Right cardiac atrium (tissue), 5 donors: ENCODE results near the gene ATP7B. TPM values are rescaled to one million over a fixed set of nuclear protein-coding genes. Genes with fewer than 3 reads are reported as not detected.

ENCODE experiments used
- ATAC-seq, 2 donors: fragments of 200-7000 bp; cut with Tn5 transposase; one replicate each; pipeline versions ENCODE4 v1.8.0 to v1.9.1; 2020; ENCODE audit warnings: moderate library complexity in 2 of 2, mild to moderate bottlenecking in 1 of 2
- DNase-seq, 3 donors: peaks; one replicate each; pipeline ENCODE4 v3.0.0-alpha.2; 2020
- H3K27ac ChIP-seq: one replicate; pipeline ENCODE4 v1.5.1; 2013; ENCODE audit warnings: mild to moderate bottlenecking, low read length, control low read depth, moderate library complexity
- H3K27me3 ChIP-seq: one replicate; pipeline ENCODE4 v1.6.1; 2013; ENCODE audit not compliant: control insufficient read depth, insufficient read depth
- H3K4me1 ChIP-seq: one replicate; pipeline ENCODE4 v1.6.1; 2013; ENCODE audit warnings: low read length; ENCODE audit not compliant: control insufficient read depth, insufficient read depth
- H3K4me3 ChIP-seq: one replicate; pipeline ENCODE4 v1.5.1; 2013; ENCODE audit warnings: low read length, control low read depth
- H3K9me3 ChIP-seq: one replicate; pipeline ENCODE4 v1.6.1; 2013; ENCODE audit warnings: low read length; ENCODE audit not compliant: control insufficient read depth
- WGBS: extraction: QIAGEN DNeasy Blood & Tissue Kit; methylation state at CpG from one replicate; pipeline ENCODE4 v1.1.7; 2013; 5-methylcytosine and 5-hydroxymethylcytosine counted together
- intact Hi-C, 4 donors: fragments of 100-400 bp; cut with DNase I; formaldehyde crosslinking; loops; one replicate each; pipeline versions ENCODE4 v1.11.0 to v1.14.0; 2022 to 2023
- polyA plus RNA-seq: library from polyadenylated mRNA; stranded (reverse); fragments of 200-250 nt; gene quantifications from one replicate; pipeline ENCODE4 v1.2.3, GENCODE V29; 2013
- total RNA-seq, 4 donors: library from RNA; stranded (reverse); fragmentation: NEBNext Ultra II Directional; extraction: Animal tissue kit (Norgen Biotek cat#: 25700); gene quantifications; one replicate each; pipeline ENCODE4 v1.2.1, GENCODE V29; 2021
- donor health status: healthy with polysubstance abuse.
- donor health status: DM: no; HTN: yes; CAD: no.
- donor health status: DM: no; HTN: no; CAD: no.
- donor health status: DM: no; HTN: yes; CAD: no; lungs with severe emphysema.
- donor health status: DM: yes; HTN: yes; CAD: no.

ATP7B gene
- total and polyA plus RNA-seq, 5 donors = 2.4 to 6.4 (median 5.5) TPM

DNA sequence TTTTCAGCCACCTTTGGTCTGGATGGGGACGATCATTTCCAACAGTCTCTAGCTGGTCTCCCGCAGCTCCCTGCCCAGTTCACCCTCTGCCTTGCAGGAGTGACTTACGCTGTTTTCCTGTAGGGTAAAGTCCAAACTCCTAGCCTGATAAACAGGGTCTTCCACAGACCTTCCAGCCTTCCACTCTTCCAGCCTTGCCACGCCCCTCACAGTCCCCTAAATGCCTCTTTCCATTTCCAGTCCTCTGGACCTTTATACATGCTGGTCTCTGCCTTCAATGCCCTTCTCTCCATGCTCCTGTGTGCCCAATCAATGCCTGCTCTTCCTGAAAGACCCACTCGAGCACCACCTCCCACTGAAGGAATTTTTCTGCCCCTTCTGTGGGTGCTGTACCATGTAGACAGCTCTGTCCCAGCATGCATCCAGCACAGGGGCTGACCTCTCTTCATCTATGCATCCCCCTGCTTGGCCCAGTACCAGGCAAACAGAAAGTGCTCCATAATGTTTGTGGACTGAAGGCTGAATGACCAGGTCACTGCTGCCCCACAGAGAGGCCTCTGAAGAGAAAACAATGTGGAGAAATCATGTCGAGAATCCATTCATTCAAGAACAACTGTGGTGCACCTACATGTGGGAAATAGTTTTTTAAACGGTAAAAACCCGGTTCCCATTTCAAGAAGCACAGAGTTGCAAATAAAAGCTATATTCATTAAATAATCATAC, 4.6 kb downstream of the ATP7B start:
- Histone ChIP-seq H3K27ac (no peak overlapping the region), H3K9me3 (no peaks in the 10 kb centered on the region), H3K27me3 (no peaks in the 10 kb centered on the region), H3K4me3 (no peak overlapping the region), H3K4me1 (no peaks in the 10 kb centered on the region)
- WGBS = 90% methylated on average over 8 of the region's 8 CpGs
- intact Hi-C loops = loop anchor here in 1 of 4 donors (10.0 kb wide), 1 partner anchor 118 kb away; the partner anchor contains the start of gene NEK5
- no peak for ATAC-seq
- no peak for DNase-seq

DNA sequence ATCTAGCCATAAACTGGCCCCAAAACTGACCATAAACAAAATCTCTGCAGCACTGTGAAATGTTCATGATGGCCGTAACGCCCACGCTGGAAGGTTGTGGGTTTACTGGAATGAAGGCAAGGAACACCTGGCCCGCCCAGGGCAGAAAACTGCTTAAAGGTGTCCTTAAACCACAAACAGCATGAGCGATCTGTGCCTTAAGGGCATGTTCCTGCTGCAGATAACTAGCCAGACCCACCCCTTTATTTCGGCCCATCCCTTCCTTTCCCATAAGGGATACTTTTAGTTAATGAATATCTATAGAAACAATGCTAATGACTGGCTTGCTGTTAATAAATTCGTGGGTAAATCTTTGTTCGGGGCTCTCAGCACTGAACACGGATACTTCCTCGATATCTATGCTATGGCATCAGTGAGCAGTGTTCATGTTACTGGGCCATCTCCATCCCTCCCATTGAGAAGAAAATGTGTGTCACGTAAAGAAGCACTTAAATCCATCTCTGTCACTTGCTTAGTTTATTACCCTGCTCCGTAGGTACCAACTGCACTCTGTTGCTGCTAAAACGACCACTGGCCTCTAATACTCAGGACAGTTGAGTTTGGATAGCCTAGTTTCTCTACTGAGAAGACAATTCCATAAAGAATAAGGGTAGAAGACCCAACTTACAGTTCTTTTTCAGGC, 5.3 kb downstream of the ATP7B start:
- WGBS = 91% methylated on average over 13 of the region's 13 CpGs
- Histone ChIP-seq H3K4me3 (no peak overlapping the region), H3K4me1 (no peaks in the 10 kb centered on the region), H3K27me3 (no peaks in the 10 kb centered on the region), H3K9me3 (no peaks in the 10 kb centered on the region), H3K27ac (no peak overlapping the region)
- ATAC-seq (no peak), DNase-seq (no peak)
- intact Hi-C loops = loop anchor here in 1 of 4 donors (10.0 kb wide), 1 partner anchor 119 kb away; the partner anchor contains the start of gene NEK5

- 87% methylated on average over 7 of the region's 7 CpGs for WGBS
- Histone ChIP-seq H3K4me1 (no peaks in the 10 kb centered on the region), H3K4me3 (no peak overlapping the region), H3K9me3 (no peaks in the 10 kb centered on the region), H3K27ac (no peak overlapping the region), H3K27me3 (no peaks in the 10 kb centered on the region)
- no peak for DNase-seq
- ATAC-seq = peak in 1 of 2 donors; percentile 25
- intact Hi-C loops = loop anchor here in 3 of 4 donors (5.0 to 10.0 kb wide), 2 partner anchors 120 to 123 kb away; partner anchors contain the start of gene NEK5 (in 3 of the 3)
Observed at GRCh38 chr13:52004511-52005170, 6.6 kb downstream of the ATP7B start.

GRCh38 chr13:52003541-52003940, 7.7 kb downstream of the ATP7B start:
- H3K27ac ChIP-seq = no peak overlapping the region
- ATAC-seq (no peak), DNase-seq (no peak)
- no peaks in the 10 kb centered on the region for H3K4me1 ChIP-seq
- no peaks in the 10 kb centered on the region for H3K27me3 ChIP-seq
- WGBS = 76% methylated on average over 4 of the region's 4 CpGs
- intact Hi-C loops = loop anchor here in 3 of 4 donors (5.0 to 10.0 kb wide), 2 partner anchors 121 to 124 kb away; partner anchors contain the start of gene NEK5 (in 3 of the 3)
- H3K9me3 ChIP-seq = no peaks in the 10 kb centered on the region
- H3K4me3 ChIP-seq = no peak overlapping the region

DNA sequence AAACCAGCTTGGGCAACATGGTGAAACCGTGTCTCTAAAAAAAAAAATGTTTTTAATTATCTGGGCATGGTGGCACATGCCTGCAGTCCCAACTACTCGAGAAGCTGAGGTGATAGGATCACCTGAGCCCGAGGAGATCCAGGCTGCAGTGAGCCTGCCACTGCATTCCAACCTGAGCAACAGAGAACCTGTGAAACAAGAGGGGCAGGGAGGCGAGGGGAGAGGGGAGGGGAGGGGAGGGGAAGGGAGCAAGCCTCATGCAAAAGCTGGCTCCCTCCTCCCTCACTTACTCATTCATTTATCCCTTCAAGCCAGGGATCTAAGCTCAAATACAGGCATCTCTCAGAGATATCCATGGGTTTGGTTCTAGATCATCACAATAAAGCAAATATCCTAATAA, 8.9 kb downstream of the ATP7B start:
- Histone ChIP-seq H3K4me1 (peaks cover 6% of the 10 kb centered on the region), H3K27me3 (no peaks in the 10 kb centered on the region), H3K27ac (no peak overlapping the region), H3K9me3 (no peaks in the 10 kb centered on the region), H3K4me3 (no peak overlapping the region)
- intact Hi-C loops = loop anchor here in 3 of 4 donors (5.0 to 10.0 kb wide), 2 partner anchors 122 to 125 kb away; partner anchors contain the start of gene NEK5 (in 3 of the 3)
- WGBS = 75% methylated on average over 4 of the region's 4 CpGs
- no peak for DNase-seq
- no peak for ATAC-seq

GRCh38 chr13:52001120-52001731, 10.0 kb downstream of the ATP7B start:
- Histone ChIP-seq H3K4me3 (no peak overlapping the region), H3K27me3 (no peaks in the 10 kb centered on the region), H3K9me3 (no peaks in the 10 kb centered on the region), H3K4me1 (peaks cover 9% of the 10 kb centered on the region), H3K27ac (no peak overlapping the region)
- DNase-seq = no peak
- intact Hi-C loops = loop anchor here in 3 of 4 donors (5.0 to 10.0 kb wide), 2 partner anchors 124 to 126 kb away; partner anchors contain the start of gene NEK5 (in 3 of the 3)
- 49% methylated on average over 3 of the region's 3 CpGs for WGBS
- ATAC-seq = peak; percentile 23 to 51

DNA sequence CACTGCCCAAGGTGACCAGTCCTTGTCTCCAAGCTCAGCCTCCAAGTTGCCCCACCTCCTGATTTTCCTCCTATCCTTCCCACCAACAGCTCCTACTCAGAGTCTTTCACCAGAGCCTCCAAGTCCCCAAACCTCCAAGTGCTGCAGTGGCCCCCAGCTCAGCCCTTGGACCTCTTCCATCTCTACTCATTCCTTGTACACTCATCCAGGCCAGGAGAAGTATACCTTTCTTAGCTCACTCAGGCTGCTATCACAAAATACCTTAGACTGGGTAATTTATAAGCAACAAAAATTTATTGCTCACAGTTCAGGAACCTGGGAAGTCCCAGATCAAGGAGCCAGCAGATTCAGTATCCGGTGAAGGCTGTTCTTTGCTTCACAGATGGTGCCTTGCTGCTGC, 11.3 kb downstream of the ATP7B start:
- WGBS = 85% methylated on average over 1 of the region's 1 CpG
- no peaks in the 10 kb centered on the region for H3K9me3 ChIP-seq
- no peaks in the 10 kb centered on the region for H3K27me3 ChIP-seq
- intact Hi-C loops = loop anchor here (5.0 to 10.0 kb wide), 3 partner anchors 85 to 127 kb away; partner anchors contain the start of gene NEK5 (in 4 of the 4)
- ATAC-seq (no peak), DNase-seq (no peak)
- peaks cover 17% of the 10 kb centered on the region for H3K4me1 ChIP-seq
- H3K4me3 ChIP-seq = no peak overlapping the region
- H3K27ac ChIP-seq = peak overlapping the region; percentile 47

GRCh38 chr13:51999510-51999911, 11.7 kb downstream of the ATP7B start:
- ATAC-seq (peak; percentile 65 to 70), DNase-seq (peak; percentile 64 to 86 (median 82))
- Histone ChIP-seq H3K4me1 (peaks cover 17% of the 10 kb centered on the region), H3K27ac (peak overlapping the region; percentile 47), H3K9me3 (no peaks in the 10 kb centered on the region), H3K27me3 (no peaks in the 10 kb centered on the region), H3K4me3 (no peak overlapping the region)
- intact Hi-C loops = loop anchor here in 2 of 4 donors (5.0 to 10.0 kb wide), 2 partner anchors 85 to 128 kb away; partner anchors contain the start of gene NEK5 (in 1 of the 2)
- 47% methylated on average over 13 of the region's 13 CpGs for WGBS

- H3K27me3 ChIP-seq = no peaks in the 10 kb centered on the region
- DNase-seq (no peak), ATAC-seq (no peak)
- no peaks in the 10 kb centered on the region for H3K9me3 ChIP-seq
- H3K4me1 ChIP-seq = peaks cover 17% of the 10 kb centered on the region
- H3K4me3 ChIP-seq = no peak overlapping the region
- intact Hi-C loops = loop anchor here in 2 of 4 donors (5.0 to 10.0 kb wide), 2 partner anchors 84 to 128 kb away; partner anchors contain the start of gene NEK5 (in 1 of the 2)
- H3K27ac ChIP-seq = no peak overlapping the region
- 46% methylated on average over 6 of the region's 6 CpGs for WGBS
Observed at GRCh38 chr13:51998723-51999509, 12.3 kb downstream of the ATP7B start.
